Midbrain (tissue), 1 donor: ENCODE measurements around the gene EPO.
A peak's percentile ranks its signal among the peaks of the same experiment; 100 is the strongest.
"Not testable (repeated sequence)": the region's sequence is repeated elsewhere in the genome, so short reads cannot be mapped to it uniquely, and the experiment has no call there.

Experiments used
- DNase-seq: peaks from one replicate; lab custom pipeline; 2025; lab: John Stamatoyannopoulos, UW

The EPO gene

GRCh38 chr7:100683659-100684533 is 36.4 kb upstream of the EPO start:
- DNase-seq = no peak

DNA sequence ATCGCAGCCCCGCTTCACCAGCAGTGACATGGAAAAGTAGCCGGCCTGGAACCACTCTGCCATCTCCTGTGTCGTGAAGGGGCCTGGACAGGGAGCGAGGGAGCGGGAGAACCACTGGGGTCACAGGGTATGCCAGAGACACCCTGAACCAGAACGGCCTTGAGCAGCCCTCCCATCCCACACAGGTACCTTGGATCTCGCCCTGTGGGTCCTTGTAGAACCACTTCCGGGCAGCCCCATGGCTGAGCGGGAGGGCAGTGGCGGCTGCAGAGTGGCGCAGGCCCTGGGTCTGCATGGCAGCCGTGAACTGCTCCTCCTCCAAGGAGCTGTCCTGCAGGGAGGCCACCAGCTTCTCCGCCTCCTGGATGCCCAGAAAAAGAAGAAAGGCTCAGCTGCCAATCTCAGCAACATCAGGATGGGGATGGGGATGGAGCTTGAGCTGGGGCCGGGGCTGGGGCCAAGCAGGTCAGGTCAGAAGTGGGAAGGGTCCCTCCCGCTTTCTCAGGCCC is 35.7 kb upstream of the EPO start:
- DNase-seq = no peak

DNA sequence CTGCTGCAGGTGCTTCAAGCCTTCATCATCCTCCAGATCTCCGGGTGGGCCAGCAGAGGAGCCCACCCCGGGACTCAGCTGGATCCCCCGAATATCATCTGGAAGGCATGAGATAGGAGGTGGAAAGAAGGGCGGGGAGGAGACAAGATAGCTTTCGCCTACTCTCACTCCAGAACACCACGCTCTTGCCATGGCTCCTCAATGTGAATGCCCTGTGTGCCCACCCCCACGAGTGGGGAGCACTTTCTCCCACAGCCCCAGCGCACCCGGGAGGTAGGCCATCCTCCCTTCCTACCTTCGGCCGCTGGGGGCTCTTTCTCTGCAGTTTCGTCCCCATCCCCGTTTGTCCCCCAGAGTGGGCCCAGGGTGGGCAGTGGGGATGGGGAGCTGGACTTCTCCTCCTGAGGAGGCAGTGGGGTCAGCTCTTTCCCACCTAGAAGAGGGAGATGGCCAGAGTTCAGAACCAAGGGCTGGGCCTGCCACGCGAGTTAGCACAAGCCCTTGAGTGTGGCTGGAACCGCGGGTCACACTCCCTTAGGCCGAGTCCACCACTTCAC is 35.1 kb upstream of the EPO start:
- no peak for DNase-seq

DNA sequence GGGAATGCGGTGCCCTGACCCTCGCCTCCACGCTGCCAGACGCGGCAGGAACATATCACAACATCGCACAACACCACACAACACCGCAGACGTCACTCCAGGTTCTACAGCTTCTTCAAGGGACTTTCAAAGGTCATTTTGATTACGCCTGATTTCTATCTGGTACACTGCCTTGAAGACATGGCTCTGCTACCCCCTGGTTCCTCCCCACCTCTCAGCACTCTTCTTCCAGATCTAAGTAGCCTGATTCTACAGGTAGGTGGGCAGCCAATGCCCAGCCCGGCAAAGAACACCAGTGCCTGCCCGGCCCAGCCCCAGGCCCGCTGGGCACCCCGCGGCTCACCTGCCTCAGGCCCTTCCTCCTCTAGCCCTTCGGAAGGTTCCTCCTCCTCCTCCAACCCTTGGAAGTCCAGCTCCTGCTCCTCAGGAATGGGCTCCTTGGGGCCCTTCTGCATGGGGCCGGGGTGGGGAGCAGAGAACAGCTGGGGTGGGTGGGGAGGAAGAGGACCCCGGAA is 34.6 kb upstream of the EPO start:
- DNase-seq = no peak

GRCh38 chr7:100686201-100686821 is 34.0 kb upstream of the EPO start:
- no peak for DNase-seq

- DNase-seq = no peak
Observed at GRCh38 chr7:100686822-100687211, 33.5 kb upstream of the EPO start.

DNA sequence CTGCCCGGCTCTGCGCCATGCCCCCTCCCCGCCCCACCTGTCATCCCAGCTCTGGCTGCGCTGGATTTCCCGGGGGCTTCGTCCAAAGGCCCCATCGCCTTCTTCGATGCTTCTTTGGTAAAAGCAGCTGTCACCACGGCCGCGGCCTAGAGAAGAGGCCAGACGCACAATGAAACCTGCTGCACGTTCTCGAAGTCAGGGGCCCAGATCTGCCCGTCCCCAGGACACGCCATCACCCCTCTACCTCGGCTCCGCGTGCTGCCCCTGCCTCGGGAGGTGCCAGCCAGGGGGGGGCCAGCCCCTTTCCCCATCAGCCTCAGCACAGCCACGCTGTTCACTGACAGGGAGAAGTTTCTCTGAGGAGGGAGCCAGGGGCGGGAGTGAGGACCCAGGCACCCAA is 33.0 kb upstream of the EPO start:
- no peak for DNase-seq

- no peak for DNase-seq
Observed at GRCh38 chr7:100687751-100688300, 32.4 kb upstream of the EPO start.

- DNase-seq = no peak
Observed at GRCh38 chr7:100688326-100688860, 31.9 kb upstream of the EPO start.

DNA sequence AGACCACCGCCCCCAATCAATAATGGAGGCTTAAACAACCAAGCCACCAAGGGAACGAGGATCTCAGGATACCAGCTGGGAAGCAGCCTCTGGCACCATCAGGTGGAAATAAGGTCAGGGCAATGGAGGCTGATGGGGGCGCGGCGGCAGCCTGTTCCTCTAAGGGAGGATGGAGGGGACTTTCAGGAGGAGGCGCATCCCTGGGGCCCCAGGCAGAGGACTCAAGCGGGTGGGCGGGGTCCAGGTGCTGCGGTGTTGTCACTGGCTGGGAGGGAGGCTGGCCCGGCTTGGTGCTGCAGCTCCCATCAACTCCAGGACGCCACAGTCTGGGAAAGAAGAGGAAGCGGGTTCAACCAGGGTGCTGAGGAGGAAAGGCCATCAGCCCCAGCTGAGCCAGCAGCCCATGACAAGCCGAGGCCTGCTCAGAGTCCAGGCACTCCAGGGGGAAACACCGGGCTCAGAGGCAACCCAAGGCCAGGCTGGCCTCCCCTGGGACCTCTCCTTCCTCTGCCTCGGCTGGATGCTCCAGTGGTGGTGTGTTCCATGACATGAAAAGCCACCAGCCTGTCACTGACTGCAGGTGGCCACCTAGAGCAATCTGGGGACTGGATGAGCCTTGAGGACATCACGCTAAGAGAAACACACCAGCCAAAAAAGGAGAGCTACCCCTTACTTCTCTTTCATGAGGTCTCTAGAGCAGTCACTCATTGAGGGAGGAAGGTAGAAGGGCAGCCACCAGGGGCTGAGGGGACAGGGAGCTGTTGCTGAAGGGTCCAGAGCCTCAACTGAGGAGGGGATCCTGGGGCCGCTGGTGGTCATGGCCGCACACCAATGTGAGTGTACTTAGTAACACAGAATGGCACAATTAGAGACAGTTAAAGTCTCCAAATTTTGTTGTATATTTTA is 30.8 kb upstream of the EPO start:
- DNase-seq = no peak

DNA sequence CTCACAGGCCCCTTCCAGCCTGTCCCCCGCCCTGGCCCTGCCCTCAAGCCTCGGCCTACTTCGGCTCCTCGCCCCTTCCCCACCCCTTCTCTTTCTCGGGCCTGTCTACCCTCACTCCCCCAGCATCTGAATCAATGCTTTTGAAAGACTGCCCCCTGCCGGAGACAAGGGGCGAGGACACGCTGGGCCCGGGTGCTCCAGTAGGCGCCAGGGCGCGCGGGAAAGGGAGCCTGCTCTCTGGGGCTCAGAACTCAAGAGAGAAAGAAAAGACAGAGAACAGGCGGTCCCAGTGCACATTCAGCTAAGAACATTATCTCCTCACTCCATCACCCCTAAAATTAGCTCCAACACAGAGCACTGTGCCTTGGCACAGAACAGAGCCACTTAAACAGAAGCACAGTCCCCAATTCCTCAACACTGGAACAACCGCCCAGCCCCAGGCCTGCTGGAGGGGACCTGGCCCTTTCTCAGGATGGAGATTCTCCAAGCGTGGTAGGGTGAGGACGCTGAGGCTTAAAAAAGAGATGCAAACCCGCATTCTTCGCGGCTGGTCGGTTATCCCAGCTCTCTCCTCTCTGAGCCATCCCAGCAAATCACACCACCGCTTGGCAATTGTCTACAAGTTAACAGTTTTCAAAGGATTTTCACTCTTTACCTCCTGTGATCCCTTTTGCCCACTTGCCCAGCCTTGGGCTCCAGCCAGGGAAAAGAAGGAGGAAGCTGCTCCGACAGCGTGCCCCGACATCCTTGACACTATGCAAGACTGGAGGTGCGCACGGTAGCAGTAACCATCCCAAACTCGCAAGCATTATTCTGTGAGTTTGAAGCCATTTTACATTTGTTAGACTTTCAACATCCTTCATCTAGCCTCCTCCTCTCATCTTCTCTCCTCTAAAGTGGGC is 28.3 kb upstream of the EPO start:
- peak; percentile 84 for DNase-seq

DNA sequence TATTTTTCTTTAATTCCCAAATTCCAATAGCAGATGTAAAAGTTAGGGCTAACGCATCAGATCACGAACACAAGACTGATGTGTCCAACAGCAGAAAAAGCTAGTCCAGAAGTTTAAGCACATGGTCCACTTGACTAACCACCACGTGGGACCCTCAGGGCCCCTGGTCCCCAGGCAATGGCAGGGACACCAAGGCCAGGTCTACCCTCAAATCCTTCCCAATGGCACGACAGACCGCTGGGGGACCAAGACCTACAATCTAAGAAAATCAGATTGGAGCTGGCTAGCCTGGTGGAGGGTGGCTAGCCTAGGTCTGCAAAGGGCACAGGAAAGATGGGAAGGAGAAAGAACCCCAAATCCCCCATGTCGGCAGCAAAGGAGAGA is 27.7 kb upstream of the EPO start:
- no peak for DNase-seq

DNA sequence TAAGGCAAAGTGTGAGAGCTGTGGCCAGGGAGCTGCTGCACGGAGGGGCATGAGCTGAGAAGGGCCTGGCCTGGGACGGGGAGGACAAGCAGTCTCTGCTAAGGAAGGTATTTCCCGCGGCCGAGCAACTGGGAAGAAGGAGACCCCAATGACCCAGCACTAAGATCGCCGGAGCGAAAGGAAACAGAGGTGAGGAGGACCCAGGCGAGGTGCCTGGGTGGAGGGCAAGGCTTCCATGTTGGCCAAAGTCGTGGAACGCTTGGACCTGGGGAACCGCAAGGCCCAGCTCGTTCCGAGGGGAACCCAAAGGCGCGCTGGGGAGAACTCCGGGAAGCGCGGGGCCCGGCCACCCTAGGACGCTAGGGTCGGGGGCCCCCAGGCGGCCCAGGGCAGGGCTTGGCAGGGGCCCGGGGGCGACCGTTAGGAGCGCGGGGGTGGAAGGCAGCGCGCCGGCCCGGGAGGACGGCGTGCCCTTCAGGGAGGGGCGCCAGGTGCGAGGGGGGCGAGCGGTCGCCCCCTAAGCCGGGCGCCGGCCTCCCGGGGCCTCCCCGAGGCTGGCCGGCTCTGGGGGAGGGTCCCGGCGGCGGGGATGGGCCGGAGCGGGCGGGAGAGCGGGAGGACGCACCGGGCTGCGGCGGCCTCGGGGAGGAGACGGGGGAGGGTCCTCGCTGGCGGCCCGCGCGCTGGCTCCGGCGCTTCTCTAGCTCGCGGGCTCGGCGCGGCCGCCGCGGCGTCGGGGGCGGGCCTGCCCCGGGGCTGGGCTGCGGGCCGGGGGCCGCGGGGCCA is 26.8 kb upstream of the EPO start:
- DNase-seq = no peak

DNA sequence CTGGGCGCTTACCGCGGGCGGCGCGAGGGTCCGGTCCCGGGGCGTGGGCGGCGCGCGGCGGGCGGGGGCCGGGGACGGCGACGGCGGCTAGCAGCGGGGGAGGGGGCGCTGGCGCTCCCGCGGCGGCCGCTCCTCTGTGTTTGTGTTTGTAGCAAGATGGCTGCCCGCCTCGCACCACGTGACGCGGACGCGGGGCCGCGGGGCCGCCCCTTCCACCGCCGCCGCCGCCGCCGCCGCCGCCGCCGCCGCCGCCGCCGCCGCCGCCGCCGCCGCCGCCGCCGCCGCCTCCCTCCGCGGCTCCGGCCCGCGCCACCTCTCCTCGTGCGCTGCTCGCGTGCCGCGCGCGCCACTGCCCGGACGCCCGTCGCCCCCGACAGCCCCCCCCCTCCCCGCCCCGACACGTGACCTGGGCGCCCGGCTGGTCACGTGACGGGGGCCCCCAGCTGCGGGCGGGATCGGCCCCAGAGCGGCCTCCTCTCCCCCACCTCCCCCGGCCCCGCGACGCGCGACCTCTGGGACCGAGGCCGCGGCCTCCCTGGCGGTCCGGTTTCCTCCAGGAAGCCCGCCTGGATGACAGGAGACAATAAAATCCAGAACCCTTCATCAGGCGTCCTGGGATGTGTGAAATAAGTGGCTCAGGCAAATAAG is 26.0 kb upstream of the EPO start, which contains the start of gene GIGYF1:
Gene GIGYF1, minus strand, starts transcription at position 153 of the 648 bp plus-strand sequence. CDS start 6,012 bp downstream, outside the sequence.
- DNase-seq = peak; percentile 65

GRCh38 chr7:100696123-100696521 is 24.1 kb upstream of the EPO start:
- no peak for DNase-seq

GRCh38 chr7:100699018-100699417 is 21.2 kb upstream of the EPO start:
- DNase-seq = no peak

- DNase-seq = not testable (repeated sequence)
Observed at GRCh38 chr7:100701089-100701488, 19.2 kb upstream of the EPO start.

DNA sequence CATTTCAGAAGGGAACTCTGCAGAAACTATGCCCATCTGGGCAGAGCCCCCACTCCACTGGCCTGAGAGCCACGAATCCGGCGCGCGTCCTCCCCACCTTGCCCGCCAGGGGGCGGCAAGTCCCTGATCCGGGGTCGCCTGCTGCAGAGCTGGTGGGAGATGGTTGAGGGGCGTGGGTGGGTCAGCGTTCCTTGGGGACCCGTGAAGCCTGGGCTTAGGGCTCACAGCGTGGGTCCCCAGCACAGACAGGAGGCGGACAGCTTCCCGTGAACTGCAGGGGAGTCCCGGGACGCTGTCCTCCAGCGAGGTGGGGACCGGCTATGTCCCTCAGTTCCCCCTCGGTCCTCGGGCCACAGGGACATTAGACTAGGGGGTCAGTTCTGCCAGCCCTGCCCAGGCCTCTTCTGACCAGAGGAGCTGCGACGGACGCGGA is 14.9 kb upstream of the EPO start:
- DNase-seq = peak; percentile 65
